Measurements from ENCODE around the gene UTP15. TPM values are rescaled to one million over a fixed set of nuclear protein-coding genes. Genes with fewer than 3 reads are reported as not detected.

UTP15 gene
- total RNA-seq, 1 donor from 2014 or later = 23.8 TPM

- DNase-seq (ENCODE audit: low read depth) = no peak
- H3K36me3 ChIP-seq (ENCODE audit: control insufficient read depth, insufficient read depth, low read length) = no peaks in the 10 kb centered on the region
- TF ChIP-seq CTCF (IDR thresholded peaks at IDR 0.05; ENCODE audit: insufficient read depth, low read length, poor library complexity, severe bottlenecking) = no peak
- no peaks in the 10 kb centered on the region for H3K27me3 ChIP-seq (ENCODE audit: control insufficient read depth, insufficient read depth, low read length)
- H3K4me3 ChIP-seq (ENCODE audit: low read depth, low read length) = no peak overlapping the region
Observed at GRCh38 chr5:73539730-73540129, 25.8 kb upstream of the UTP15 start.

GRCh38 chr5:73540192-73540591 is 25.4 kb upstream of the UTP15 start:
- peak; percentile 88 for DNase-seq (ENCODE audit: low read depth)
- TF ChIP-seq CTCF (IDR thresholded peaks at IDR 0.05; ENCODE audit: insufficient read depth, low read length, poor library complexity, severe bottlenecking) = no peak
- H3K4me3 ChIP-seq (ENCODE audit: low read depth, low read length) = no peak overlapping the region

GRCh38 chr5:73542020-73542419 is 23.5 kb upstream of the UTP15 start:
- DNase-seq (ENCODE audit: low read depth) = no peak
- no peak for TF ChIP-seq CTCF (IDR thresholded peaks at IDR 0.05; ENCODE audit: insufficient read depth, low read length, poor library complexity, severe bottlenecking)
- no peaks in the 10 kb centered on the region for H3K36me3 ChIP-seq (ENCODE audit: control insufficient read depth, insufficient read depth, low read length)
- H3K4me3 ChIP-seq (ENCODE audit: low read depth, low read length) = no peak overlapping the region
- no peaks in the 10 kb centered on the region for H3K27me3 ChIP-seq (ENCODE audit: control insufficient read depth, insufficient read depth, low read length)

More at GRCh38 chr5:73540192-73540591, 25.4 kb upstream of the UTP15 start:
- no peaks in the 10 kb centered on the region for H3K36me3 ChIP-seq (ENCODE audit: control insufficient read depth, insufficient read depth, low read length)
- H3K27me3 ChIP-seq (ENCODE audit: control insufficient read depth, insufficient read depth, low read length) = no peaks in the 10 kb centered on the region

GRCh38 chr5:73544429-73545402 is 20.8 kb upstream of the UTP15 start:
- Histone ChIP-seq H3K4me3 (ENCODE audit: low read depth, low read length) (no peak overlapping the region), H3K27me3 (ENCODE audit: control insufficient read depth, insufficient read depth, low read length) (no peaks in the 10 kb centered on the region), H3K36me3 (ENCODE audit: control insufficient read depth, insufficient read depth, low read length) (no peaks in the 10 kb centered on the region)
- no peak for TF ChIP-seq CTCF (IDR thresholded peaks at IDR 0.05; ENCODE audit: insufficient read depth, low read length, poor library complexity, severe bottlenecking)
- DNase-seq (ENCODE audit: low read depth) = no peak

GRCh38 chr5:73545403-73545779 is 20.2 kb upstream of the UTP15 start:
- no peaks in the 10 kb centered on the region for H3K27me3 ChIP-seq (ENCODE audit: control insufficient read depth, insufficient read depth, low read length)
- no peak for DNase-seq (ENCODE audit: low read depth)
- no peak overlapping the region for H3K4me3 ChIP-seq (ENCODE audit: low read depth, low read length)
- no peaks in the 10 kb centered on the region for H3K36me3 ChIP-seq (ENCODE audit: control insufficient read depth, insufficient read depth, low read length)
- TF ChIP-seq CTCF (IDR thresholded peaks at IDR 0.05; ENCODE audit: insufficient read depth, low read length, poor library complexity, severe bottlenecking) = no peak
